Umbilical cord (tissue), 2 donors: Measurements from ENCODE around the gene ZSWIM4. TPM values are rescaled to one million over a fixed set of nuclear protein-coding genes. Genes with fewer than 3 reads are reported as not detected.

Experiments
- DNase-seq: peaks from one replicate; pipeline ENCODE4 v3.0.0-alpha.2; 2015; ENCODE audit warnings: low spot score
- total RNA-seq: library from RNA; depleted of rRNA; stranded (reverse); fragments of >200 nt; gene quantifications from one replicate; pipeline ENCODE4 v1.2.3, GENCODE V29; 2014; ENCODE audit warnings: low replicate concordance; ENCODE audit not compliant: insufficient read depth

Gene ZSWIM4
- total RNA-seq, 1 donor from 2014 or later: 2.9 TPM

DNA sequence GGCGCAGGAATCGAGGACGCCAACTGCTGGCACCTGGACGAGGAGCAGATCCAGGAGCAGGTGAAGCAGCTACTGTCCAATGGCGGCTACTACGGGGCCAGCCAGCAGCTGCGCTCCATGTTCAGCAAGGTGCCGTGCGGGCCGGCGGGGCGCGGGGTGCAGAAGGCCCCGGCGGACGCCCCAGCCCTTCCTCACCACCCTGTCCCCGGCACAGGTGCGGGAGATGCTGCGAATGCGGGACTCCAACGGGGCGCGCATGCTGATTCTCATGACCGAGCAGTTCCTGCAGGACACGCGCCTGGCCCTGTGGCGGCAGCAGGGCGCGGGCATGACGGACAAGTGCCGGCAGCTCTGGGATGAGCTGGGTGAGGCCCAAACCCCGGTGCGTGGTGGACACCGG is 13.6 kb downstream of the ZSWIM4 start:
- DNase-seq: no peak

DNA sequence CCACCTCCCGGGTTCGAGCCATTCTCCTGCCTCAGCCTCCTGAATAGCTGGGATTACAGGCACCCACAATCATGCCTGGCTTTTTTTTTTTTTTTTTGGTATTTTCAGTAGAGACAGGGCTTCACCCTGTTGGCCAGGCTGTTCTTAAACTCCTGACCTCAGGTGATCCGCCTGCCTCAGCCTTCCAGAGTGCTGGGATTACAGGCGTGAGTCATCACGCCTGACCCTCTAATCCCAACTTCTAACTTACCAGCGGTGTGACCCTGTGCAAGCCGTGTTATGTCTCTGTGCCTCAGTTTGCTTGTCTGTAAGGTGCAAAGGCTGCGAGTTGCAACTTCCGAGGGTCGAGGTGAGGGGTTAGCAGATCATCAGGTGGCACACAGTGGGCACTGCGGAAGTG is 17.3 kb downstream of the ZSWIM4 start:
- no peak for DNase-seq

DNA sequence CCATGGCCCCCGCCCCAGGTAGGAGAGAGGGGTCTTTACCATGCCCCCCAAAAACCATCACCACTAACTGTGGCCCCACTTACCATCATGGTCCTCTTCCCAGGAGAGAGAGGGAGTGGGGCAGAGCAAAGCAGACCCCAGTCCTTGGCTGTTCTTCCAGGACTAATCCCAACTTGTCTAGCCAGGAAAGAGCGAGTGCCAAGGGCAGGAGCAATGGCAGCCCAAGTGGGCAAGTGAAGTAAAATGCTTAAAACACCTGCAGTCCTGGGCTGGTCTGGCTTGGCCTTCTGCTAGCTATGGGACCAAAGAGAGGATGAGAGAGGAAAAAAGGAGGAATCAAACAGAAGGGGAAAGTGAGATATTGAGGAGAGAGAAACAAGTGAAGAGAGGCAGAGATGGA is 17.9 kb downstream of the ZSWIM4 start:
- no peak for DNase-seq

DNA sequence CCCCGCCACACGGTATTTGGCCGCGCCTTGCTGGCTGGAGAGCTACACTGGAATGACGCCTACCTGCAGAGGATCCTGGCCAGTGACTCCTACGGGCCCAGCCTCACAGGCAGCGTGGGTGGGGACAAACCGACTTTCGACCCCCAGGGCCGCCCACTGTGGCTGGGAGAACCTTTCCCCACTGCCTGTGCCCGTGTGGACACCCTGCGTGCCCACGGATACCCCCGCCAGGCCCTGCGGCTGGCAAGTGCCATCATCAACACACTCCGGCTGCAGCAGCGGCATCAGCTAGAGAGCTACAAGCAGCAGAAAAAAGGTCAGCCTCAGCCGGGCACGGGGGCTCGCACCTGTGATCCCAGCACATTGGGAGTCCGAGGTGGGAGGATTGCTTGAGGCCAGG is 19.3 kb downstream of the ZSWIM4 start:
- no peak for DNase-seq

DNA sequence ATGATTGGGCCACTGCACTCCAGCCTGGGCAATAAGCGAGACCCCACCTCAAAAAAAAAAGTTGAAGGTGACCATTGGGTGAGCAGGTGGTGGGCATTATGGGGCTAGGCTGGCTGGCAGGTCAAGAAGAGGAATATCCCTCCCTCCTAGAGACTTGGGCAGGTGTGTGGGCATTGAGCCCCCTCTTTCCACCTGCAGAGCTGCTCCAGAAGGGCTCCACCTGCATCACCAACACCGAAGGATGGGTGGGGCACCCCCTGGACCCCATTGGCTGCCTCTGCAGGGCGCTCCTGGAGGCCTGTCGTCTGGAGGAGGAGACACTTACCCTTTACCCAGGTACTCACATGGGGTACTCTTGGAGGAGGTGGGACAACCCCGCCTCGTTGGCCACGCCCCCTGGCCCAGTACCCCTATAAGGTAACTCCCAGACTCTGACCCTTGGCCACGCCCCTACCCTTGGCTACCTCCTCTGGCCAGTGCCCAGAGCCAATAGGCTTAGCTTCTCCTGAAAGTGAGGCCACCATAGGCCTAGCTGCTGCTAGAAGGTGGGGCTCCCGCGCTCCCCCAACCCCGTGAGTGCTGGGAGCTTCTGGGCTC is 21.9 kb downstream of the ZSWIM4 start:
- DNase-seq: no peak

DNA sequence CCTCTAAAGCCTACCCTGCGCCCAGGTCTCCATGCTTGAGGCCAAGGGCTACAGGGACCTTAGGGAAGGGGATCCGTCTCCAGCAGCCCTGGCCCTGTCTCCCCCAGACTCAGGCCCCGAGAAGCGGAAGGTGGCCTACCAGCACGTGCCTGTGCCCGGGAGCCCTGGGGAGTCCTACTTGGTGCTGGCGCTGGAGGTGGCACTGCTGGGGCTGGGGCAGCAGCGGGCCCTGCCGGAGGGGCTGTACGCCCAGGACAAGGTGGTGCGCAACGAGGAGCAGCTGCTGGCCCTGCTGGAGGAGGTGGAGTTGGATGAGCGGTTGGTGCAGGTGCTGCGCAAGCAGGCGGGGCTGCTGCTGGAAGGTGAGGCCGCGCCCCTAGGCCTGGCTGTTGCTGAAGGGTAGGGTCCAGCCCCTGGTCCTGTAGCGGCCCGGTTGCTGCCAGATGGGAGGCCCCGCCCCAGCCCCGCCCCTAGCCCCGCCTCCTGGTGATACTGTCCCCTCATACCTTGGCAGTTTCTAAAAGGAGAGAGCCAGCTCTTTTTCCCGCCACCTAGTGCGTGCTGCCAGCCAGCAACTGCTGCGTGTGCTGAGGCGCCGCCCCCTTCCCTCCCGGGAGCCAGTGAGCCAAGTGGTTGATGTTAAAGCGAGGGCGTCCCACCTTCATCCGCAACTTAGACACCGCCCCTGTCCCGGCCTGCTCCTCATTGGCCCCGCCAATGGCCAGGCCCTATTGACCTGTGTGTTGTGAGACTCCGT is 22.6 kb downstream of the ZSWIM4 start:
- peak; percentile 45 for DNase-seq

DNA sequence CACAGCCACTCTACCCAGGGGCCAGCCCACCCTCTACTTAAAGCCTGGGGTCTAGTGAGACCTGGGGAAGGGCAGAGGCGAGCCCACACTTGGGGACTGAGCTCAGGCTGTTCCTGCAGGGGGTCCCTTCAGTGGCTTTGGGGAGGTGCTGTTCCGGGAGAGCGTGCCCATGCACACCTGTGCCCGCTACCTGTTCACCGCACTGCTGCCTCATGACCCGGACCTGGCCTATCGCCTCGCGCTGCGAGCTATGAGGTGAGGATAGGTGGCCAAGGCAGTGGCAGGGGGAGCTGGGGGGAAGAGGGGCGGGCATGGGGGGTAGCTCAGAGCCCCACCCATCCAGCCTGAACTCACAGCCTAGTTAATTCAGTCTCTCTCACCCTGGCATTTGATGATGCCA is 24.0 kb downstream of the ZSWIM4 start:
- no peak for DNase-seq

DNA sequence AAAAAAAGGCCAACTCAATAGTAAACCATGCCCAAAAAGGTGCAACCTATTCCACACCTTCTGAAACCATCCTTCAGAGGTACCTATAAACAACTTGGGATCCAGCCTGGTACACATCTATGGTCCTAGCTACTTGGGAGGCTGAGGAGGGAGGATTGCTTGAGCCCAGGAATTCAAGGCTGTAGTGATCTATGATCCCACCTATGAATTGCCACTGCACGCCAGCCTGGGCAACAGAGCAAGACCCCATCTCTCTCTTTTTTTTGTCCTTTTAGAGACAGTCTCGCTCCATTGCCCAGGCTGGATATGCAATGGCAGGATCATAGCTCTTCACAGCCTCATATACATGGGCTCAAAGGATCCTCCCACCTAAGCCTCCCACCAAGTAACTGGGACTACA is 26.0 kb downstream of the ZSWIM4 start:
- no peak for DNase-seq

DNA sequence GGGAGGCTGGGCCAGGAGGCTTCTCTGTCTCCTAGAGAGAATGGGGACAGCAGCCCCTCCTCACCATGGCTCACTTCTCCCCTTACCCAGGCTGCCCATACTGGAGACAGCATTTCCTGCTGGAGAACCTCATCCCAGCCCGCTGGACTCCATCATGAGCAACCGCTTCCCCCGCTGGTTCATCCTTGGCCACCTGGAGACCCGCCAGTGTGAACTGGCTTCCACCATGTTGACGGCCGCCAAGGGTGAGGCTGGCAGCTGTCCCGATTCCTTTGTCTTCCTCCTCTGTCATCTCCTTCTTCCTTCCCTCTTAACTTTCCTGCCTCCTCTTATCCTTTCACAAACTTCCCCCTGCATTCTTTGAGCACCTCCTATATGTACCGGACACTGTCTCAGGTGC is 28.0 kb downstream of the ZSWIM4 start:
- DNase-seq: no peak

DNA sequence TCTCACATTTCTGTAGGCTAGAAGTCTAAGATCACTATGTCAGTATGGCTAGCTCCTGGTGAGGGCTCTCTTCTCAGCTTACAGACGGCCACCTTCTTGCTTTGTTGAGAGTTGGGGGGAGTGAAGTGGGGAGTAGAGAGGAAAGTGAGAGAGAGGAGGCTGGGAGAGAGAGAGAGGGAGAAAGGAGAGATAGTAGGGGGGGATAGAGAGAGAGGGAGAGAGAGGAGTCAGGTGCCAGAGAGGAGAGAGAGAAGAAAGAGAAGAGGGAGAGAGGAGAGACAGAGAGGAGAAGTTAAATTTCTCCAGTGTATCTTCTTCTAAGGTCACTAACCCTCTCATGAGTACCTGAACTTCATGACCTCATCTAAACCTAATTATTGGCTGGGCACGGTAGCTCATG is 28.7 kb downstream of the ZSWIM4 start:
- DNase-seq: no peak

DNA sequence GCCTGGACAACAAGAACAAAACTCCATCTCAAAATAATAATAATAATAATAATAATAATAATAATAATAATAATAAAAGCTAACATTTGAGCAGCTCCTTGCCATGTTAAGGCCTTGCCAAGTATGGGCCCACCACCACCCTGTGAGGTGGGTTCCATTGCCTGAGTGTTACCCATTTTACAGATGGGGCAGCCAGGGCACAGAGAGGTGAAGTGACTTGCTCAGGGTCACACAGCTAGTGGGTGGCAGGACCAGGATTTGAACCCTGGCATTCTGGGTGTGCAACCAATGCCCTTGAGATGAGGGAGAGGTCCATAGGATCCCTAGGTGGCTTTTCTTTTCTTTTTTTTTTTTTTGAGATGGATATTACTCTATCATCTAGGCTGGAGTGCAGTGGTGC is 29.5 kb downstream of the ZSWIM4 start:
- DNase-seq: no peak

DNA sequence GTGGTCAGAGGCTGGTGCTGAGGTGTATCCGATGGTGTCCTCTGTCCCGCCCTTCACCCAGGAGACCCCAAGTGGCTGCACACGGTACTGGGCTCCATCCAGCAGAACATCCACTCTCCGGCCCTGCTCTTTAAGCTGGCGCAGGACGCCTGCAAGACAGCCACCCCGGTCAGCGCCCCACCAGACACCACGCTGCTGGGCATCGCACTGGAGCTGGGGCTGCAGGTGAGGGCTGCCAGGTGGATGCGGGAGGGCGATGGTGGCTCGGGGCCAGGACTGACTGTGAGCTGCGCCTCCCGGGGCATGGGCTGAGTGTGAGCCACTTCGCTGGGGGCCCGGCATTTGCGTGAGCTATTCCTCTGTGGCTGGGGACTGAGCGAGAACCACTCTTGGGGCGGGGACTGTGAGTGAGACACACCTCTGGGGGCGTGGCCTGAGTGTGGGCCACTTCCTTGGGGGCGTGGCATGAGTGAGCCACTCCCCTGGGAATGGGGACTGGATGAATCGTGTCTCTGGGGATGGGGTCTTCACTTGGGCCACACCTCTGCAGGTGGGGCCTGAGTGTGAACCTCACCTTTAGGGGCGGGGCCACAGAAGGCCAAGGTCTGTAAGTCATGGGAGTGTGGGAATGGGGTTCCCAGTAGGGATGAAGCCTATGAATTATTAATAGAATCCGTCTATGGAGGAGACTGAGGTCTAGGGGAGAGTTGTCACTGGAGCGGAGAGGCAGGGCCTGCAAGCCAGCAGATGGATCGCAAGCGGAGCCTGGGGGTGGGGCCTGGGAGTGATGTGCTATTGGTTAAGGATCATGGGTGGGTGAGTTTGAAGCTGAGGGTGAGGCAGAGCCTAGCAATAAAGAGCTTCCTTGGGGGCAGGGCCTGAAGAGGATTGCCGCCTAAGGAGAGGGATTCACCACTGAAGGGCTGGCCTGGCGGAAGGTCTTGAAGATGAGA is 30.5 kb downstream of the ZSWIM4 start:
- peak; percentile 19 for DNase-seq

DNA sequence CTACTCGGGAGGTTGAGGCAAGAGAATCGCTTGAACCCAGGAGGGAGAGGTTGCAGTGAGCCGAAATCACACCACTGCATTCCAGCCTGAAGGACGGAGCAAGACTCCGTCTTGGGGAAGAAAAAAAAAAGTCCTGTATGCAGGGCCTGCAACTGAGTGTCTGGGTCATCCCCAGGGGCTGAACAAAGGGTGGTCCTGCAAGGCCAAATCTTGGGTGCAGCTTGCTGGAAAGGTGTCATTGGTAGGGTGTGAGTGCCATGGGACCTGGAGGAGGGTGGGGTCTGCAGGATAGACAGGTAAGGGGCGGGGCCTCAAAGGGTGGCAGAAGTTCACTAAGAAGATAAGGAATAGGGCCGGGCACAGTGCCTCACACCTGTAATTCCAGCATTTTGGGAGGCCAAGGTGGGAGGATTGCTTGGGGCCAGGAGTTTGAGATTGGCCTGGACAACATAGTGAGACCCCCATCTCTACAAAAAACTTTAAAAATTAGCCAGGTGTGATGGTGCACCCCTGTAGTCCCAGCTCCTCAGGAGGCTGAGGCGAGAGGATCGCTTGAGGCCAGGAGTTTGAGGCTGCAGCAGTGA is 31.5 kb downstream of the ZSWIM4 start:
- no peak for DNase-seq

DNA sequence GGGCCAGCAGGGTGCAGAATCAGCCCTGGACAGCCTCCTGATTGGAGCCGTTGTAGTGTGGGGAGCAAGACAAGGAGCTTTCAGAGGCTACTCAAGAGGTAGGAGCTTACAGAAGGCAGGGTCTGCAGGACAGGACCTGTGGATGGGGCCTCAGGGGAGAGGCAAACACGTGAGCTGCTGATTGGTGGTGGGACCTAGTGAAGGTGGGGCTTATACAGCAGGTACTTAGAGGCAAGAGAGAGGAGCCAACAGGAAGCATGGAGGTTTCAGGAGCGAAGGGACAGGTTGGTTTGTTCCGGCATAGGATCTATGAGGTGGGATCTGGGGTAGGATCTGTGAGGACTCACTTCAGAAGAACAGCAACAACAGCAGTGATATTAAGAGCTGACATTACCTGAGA is 32.4 kb downstream of the ZSWIM4 start:
- no peak for DNase-seq

DNA sequence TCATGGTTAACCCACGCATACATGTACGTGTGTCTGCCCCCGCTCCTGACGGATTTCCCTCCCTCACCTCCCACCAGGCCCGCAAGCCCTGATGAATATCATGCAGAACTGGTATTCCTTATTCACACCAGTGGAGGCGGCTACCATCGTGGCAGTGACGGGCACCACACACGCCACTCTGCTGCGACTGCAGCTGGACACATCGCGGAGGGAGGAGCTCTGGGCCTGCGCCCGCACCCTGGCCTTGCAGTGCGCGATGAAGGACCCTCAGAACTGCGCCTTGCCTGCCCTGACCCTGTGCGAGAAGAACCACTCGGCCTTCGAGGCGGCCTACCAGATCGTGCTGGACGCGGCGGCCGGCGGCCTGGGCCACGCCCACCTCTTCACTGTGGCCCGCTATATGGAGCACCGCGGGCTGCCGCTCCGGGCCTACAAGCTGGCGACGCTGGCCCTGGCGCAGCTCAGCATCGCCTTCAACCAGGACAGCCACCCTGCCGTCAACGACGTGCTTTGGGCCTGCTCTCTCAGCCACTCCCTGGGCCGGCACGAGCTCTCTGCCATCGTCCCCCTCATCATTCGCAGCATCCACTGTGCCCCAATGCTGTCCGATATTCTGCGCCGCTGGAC is 35.0 kb downstream of the ZSWIM4 start:
- DNase-seq: no peak

DNA sequence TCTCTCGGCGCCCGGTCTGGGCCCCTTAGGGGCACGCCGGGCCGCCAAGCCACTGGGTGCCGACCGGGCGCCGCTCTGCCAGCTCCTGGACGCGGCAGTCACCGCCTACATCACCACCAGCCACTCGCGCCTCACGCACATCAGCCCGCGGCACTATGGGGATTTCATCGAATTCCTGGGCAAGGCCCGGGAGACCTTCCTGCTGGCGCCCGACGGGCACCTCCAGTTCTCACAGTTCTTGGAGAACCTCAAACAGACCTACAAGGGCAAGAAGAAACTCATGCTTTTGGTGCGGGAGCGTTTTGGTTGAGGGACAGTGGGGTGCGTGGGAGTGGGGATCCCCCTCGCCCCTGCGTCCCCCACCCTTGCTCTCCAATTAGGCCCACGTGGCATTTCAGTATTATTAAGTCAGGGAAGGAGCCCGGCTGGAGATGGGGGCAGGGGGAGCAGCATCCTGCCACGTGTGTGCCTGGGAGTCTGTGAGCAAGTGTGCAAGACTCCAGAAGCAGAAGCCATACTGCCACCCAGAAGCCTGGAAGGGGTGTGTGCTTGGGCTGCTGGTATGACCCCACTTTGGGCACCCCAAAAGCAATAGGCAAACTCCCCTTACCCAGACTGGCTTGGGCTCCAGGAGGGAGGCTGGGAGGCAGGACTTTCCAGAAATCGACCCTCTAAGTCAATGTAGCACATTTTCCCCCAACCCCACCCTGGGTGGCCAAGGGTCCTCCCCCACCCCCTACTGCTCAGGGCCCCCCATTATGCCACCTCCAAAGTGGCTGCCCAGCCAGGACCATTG is 35.7 kb downstream of the ZSWIM4 start:
- DNase-seq: no peak

DNA sequence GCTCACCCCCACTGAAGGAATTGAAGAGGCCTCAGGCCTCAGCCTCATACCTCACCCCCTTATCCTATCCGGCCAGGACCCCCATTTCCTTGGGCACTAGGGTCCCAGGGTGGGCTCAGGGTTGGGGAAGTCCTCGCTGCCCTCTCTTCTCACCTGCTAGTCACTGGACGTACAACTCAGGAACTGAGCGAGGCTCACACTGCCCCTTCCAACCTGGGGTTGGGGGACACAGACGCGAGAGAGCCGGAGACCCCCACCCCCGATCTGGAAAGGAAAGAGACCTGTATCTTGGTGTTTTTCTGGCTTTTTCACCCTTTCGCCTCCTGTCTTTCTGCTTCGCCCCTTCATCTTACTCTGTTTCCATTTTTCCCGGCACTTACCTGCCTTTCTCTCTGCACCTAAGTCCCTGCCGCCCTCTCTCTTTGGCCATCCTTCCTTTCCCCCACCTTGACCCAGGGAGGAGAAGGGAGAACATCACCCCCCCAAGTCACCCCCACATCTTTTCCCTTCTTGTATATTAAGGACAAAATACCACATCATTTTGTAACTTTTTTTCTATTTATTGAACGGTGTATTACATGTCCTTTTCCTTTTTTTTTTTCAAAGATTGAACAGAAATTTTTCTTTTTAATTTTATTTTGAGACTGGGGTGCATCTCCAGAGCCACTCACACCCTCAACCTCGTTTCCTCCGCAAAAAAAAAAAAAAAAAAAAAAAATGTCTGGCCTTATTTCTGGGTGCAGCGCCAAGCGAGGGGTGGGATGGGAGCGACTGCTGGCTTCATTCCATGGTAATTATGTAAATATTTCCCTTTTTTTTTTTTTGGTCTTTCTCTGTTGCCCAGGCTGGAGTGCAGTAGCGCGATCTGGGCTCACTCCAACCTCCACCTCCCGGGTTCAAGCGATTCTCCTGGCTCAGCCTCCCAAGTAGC is 36.6 kb downstream of the ZSWIM4 start:
- DNase-seq: no peak

DNA sequence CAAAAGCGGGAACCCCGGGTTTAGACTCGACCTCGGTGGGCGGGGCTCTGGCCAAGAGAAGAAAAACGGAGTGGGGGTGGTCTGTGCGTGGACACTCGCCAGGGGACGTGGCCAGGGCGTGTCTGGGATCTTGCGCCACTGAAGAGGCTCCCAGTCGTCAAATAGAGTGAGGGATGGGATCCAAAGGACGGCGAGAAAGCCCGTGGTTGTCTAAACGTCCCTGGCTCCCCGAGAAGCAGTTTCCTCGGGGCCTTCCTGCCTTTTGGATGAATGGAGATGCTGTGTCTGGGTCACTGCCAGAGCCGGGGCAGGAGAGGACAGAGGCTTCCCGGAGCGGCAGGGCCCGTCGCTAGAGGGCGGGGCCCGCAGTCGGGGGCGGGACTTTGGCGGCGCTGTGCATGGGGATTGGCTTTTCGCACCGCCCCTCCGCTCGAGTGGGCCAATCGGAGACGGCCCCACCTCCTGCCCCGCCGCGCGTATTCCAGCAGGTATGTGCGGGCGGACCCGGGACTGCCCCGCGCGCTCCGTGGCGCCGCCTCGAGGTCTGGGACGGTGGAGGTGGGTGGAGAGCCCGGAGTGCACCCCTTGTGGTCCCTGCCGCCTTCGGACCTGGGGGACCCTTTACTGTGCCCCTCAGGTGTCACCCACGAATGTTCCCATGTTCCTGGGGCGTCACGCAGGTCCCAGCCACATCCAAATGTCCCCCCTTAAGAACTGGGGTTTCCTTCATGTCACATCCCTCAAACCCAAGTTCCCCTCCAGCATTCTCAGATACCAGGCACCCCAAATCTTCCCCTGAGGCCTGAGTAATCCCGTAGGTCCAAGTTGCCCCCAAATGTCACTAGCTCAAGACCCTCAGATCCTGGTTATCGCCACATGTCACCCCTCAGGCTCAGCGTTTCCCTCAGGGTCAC is 38.3 kb downstream of the ZSWIM4 start:
- DNase-seq: peak; percentile 87
